Suppressor macrophage treated with lipopolysaccharide for 1 hour (primary cell): ENCODE results near the gene C1QTNF8.

Experiments used
- DNase-seq, 3 donors: peaks; one replicate each; pipeline ENCODE4 v3.0.0-alpha.2; 2020 to 2022

Gene C1QTNF8

DNA sequence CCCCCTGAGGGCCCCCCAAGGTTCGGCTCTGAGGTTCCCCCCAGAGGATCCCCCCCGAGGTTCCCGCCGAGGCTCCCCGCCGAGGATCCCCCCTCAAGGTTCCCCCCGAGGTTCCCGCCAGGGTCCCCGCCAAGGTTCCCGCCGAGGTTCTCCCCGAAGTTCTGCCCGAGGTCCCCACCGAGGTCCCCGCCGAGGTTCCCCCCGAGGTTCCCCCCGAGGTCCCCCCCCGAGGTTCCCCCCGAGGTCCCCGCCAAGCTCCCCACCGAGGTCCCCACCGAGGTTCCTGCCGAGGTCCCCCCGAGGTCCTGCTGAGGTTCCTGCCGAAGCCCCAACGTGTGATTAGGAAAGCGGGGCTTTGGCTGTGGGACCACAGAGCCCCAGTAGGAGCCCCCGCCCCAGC, 55.7 kb downstream of the C1QTNF8 start:
- no peak for DNase-seq

DNA sequence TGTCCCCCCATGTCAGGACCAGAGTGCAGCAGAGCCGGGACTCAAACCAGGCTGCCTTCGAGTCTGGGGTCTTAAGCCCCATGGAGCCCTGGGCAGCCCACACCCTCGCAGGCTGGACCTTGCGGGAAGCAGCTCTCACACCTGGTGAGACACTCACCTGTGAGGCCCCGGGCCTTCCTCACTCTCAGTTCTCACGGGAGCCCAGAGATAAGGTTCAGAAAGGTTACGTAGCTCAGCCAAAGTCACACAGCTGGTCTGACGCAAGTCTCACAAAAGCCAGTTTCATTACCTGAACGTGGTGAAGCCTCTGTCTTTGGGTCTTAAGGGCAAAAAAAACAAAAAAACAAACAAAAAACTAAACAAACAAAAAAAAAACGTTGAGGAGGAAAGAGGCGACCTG, 56.3 kb downstream of the C1QTNF8 start:
- DNase-seq: no peak

DNA sequence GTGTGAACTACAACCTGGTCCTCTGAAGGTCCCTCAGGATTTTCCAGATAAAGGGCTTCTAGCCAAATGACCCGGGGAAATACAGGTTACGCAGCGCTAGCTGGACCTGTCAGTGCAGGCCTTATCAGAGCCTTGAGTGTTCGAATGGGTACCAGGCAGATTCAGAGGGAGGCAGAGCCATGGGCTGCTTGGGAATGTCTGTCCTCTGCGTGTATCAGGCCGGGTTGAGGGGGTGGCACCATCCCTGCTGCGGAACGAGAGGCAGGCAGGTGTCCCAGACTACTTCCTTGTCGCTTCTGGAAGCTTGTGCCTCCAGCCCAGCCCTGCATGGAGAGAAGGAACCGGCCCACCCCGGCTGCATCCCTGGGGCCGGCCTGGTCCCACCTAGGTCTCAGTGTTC, 57.1 kb downstream of the C1QTNF8 start:
- DNase-seq: no peak
